ENCODE measurements around the gene KIF12. TPM values are rescaled to one million over a fixed set of nuclear protein-coding genes. Genes with fewer than 3 reads are reported as not detected.

KIF12 gene
- total and polyA plus RNA-seq, 2 donors (not counting 3 experiments of a cell fraction or from before 2014, with no cell fraction given) = 0.46 to 0.97 TPM

DNA sequence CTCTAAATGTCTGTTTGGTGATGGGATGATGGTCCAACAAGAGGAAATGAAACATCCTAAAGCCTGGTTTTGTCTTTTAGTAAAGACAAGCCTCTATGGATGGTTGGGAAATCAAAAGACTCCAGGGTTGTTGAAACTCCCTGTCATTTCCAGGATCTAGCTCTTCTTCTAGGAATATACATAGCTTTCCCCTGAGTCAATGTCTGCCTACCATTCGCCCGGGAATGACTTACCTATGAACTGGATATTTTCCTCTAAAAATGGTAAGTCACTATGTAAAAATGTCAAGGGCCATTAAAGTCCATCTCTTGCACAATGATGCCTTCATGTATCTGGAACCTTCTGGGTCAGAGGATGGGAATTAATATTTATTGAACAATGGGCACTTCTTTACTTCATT, 11.1 kb upstream of the KIF12 start:
- POLR2A ChIA-PET = no interaction called here
- dilution Hi-C loops (cut with MboI; ENCODE audit: extremely low pct_ligation_motif_present, low sequenced_read_pairs) = no loop called here
- peaks cover 2% of the 10 kb centered on the region for H3K4me1 ChIP-seq (ENCODE audit: control insufficient read depth, extremely low read depth, insufficient read depth, low read length)
- H3K9me3 ChIP-seq (replicated peaks; ENCODE audit: control insufficient read depth, insufficient read depth, low read length) = no peaks in the 10 kb centered on the region
- H3K27ac ChIP-seq (ENCODE audit: insufficient read depth, low read depth, low read length) = no peak overlapping the region
- TF ChIP-seq, protein P1, sequence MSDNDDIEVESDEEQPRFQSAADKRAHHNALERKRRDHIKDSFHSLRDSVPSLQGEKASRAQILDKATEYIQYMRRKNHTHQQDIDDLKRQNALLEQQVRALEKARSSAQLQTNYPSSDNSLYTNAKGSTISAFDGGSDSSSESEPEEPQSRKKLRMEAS (IDR thresholded peaks at IDR 0.05; ENCODE audit: insufficient read depth, insufficient read length) = no peak
- no peak for TF ChIP-seq POLR2AphosphoS5 (IDR thresholded peaks at IDR 0.05; ENCODE audit: insufficient read depth, low read depth, low read length)
- no peak for TF ChIP-seq EZH2 (IDR thresholded peaks at IDR 0.05; ENCODE audit: borderline replicate concordance, low read depth, low read length, severe bottlenecking)
- no peak for TF ChIP-seq JUN (IDR thresholded peaks at IDR 0.05; ENCODE audit: borderline replicate concordance, insufficient read depth, insufficient read length, low read depth)
- TF ChIP-seq GATA2 (IDR thresholded peaks at IDR 0.05; ENCODE audit: insufficient read depth, insufficient read length, low read depth, low read length) = no peak
- TF ChIP-seq, protein P2, sequence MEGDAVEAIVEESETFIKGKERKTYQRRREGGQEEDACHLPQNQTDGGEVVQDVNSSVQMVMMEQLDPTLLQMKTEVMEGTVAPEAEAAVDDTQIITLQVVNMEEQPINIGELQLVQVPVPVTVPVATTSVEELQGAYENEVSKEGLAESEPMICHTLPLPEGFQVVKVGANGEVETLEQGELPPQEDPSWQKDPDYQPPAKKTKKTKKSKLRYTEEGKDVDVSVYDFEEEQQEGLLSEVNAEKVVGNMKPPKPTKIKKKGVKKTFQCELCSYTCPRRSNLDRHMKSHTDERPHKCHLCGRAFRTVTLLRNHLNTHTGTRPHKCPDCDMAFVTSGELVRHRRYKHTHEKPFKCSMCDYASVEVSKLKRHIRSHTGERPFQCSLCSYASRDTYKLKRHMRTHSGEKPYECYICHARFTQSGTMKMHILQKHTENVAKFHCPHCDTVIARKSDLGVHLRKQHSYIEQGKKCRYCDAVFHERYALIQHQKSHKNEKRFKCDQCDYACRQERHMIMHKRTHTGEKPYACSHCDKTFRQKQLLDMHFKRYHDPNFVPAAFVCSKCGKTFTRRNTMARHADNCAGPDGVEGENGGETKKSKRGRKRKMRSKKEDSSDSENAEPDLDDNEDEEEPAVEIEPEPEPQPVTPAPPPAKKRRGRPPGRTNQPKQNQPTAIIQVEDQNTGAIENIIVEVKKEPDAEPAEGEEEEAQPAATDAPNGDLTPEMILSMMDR (IDR thresholded peaks at IDR 0.05; ENCODE audit: extremely low read depth in 1 of 2, insufficient read depth in 1 of 2, low read depth in 1 of 2, low read length in 2 of 2) = no peak
- no peak for TF ChIP-seq FOS (IDR thresholded peaks at IDR 0.05; ENCODE audit: borderline replicate concordance, insufficient read depth, low read length)
- no peak for TF ChIP-seq MYC (IDR thresholded peaks at IDR 0.05; ENCODE audit: low read depth, low read length)
- no peak for TF ChIP-seq POLR2A (IDR thresholded peaks at IDR 0.05; ENCODE audit: low read depth, low read length)
- no peaks in the 10 kb centered on the region for H4K20me1 ChIP-seq (replicated peaks; ENCODE audit: control insufficient read depth, extremely low read depth, insufficient read depth, low read length)
- H3K4me3 ChIP-seq (replicated peaks in 1 of 3; ENCODE audit: insufficient read depth in 1 of 3, low read depth in 1 of 3, low read length in 3 of 3) = no peak overlapping the region
- no TSS peak for BruUV-seq (replicated peaks)
- H3K9me1 ChIP-seq (replicated peaks; ENCODE audit: control insufficient read depth, extremely low read depth, insufficient read depth, low read length) = no peaks in the 10 kb centered on the region
- H3K9ac ChIP-seq (replicated peaks; ENCODE audit: extremely low read depth, insufficient read depth, low read length) = no peak overlapping the region
- H3K27me3 ChIP-seq (ENCODE audit: control insufficient read depth in 2 of 2, insufficient read depth in 2 of 2, low read length in 2 of 2) = peaks cover 14 to 16% of the 10 kb centered on the region in 2 experiments
- intact Hi-C loops (cut with micrococcal nuclease) = no loop called here
- no peak overlapping the region for H3K4me2 ChIP-seq (ENCODE audit: insufficient read depth, low read length)
- no peaks in the 10 kb centered on the region for H3K79me2 ChIP-seq (ENCODE audit: control insufficient read depth, insufficient read depth, low read length)
- H2AFZ ChIP-seq (ENCODE audit: low read depth, low read length) = no peak overlapping the region
- CTCF ChIA-PET = interaction anchor here (0.6 to 6.5 kb wide), 7 partner anchors 10 to 179 kb away, joined by 5 to 277 read pairs (median 41); partner anchors contain the start of genes COL27A1 and KIF12
- DNase-seq (ENCODE audit: low read depth, low spot score) (no peak), FAIRE-seq (no peak)
- no peaks in the 10 kb centered on the region for H3K36me3 ChIP-seq (ENCODE audit: control insufficient read depth in 2 of 2, extremely low read depth in 1 of 2, insufficient read depth in 2 of 2, low read length in 2 of 2)
